Epithelial cell of esophagus (primary cell): ENCODE results near the gene DNAH5.
"Not testable (repeated sequence)": the region's sequence is repeated elsewhere in the genome, so short reads cannot be mapped to it uniquely, and the experiment has no call there.

Experiments used
- DNase-seq: peaks from one replicate; pipeline ENCODE4 v3.0.0; 2010; ENCODE audit warnings: low read depth
- H3K4me3 ChIP-seq: 2 replicates; pipeline ENCODE4 v1.5.1; 2011; ENCODE audit warnings: mild to moderate bottlenecking, low read length, control low read depth
- CTCF ChIP-seq: IDR thresholded peaks from 2 replicates; pipeline ENCODE4 v1.5.1; 2011; ENCODE audit warnings: low read depth, mild to moderate bottlenecking, low read length, control low read depth, inconsistent platforms; ENCODE audit not compliant: insufficient read depth; ENCODE audit errors: missing control alignments

DNAH5 gene

GRCh38 chr5:13987843-13988464 is 43.5 kb upstream of the DNAH5 start:
- peak; percentile 87 for TF ChIP-seq CTCF
- DNase-seq, result peak; percentile 74
- H3K4me3 ChIP-seq, result no peak overlapping the region

- H3K4me3 ChIP-seq, result no peak overlapping the region
- no peak for TF ChIP-seq CTCF
- peak; percentile 79 for DNase-seq
These were observed 41.4 kb upstream of the DNAH5 start for GRCh38 chr5:13985731-13986418.

GRCh38 chr5:13984888-13985287 is 40.4 kb upstream of the DNAH5 start:
- H3K4me3 ChIP-seq, DNase-seq: not testable (repeated sequence)

GRCh38 chr5:13976867-13977830 is 32.7 kb upstream of the DNAH5 start:
- DNase-seq, result peak; percentile 64
- TF ChIP-seq CTCF, result peak; percentile 53
- H3K4me3 ChIP-seq, result no peak overlapping the region

GRCh38 chr5:13976223-13976622 is 31.7 kb upstream of the DNAH5 start:
- no peak overlapping the region for H3K4me3 ChIP-seq
- peak; percentile 16 for DNase-seq
- TF ChIP-seq CTCF, result no peak

GRCh38 chr5:13975246-13975645 is 30.8 kb upstream of the DNAH5 start:
- TF ChIP-seq CTCF, result no peak
- DNase-seq, result no peak

GRCh38 chr5:13973724-13974123 is 29.2 kb upstream of the DNAH5 start:
- DNase-seq, result no peak
- no peak for TF ChIP-seq CTCF
- H3K4me3 ChIP-seq, result no peak overlapping the region

More at GRCh38 chr5:13975246-13975645, 30.8 kb upstream of the DNAH5 start:
- H3K4me3 ChIP-seq, result no peak overlapping the region
